ENCODE measurements around the gene TBC1D5. TPM values are rescaled to one million over a fixed set of nuclear protein-coding genes. Genes with fewer than 3 reads are reported as not detected.

Gene TBC1D5
- total RNA-seq, 2 donors from 2014 or later, result 54.8 to 55.9 TPM

GRCh38 chr3:17329927-17330326, 412.5 kb downstream of the TBC1D5 start:
- Mint-ChIP-seq H3K9me3 (no peaks in the 10 kb centered on the region), H3K36me3 (no peaks in the 10 kb centered on the region), H3K27ac (no peak overlapping the region)
- DNase-seq (ENCODE audit: low spot score in 2 of 2) (no peak), ATAC-seq (no peak)

- ATAC-seq, result peak in 1 of 2 donors; percentile 49
- no peaks in the 10 kb centered on the region for H3K36me3 Mint-ChIP-seq
- no peak for DNase-seq (ENCODE audit: low spot score in 2 of 2)
- no peaks in the 10 kb centered on the region for H3K9me3 Mint-ChIP-seq
- H3K27ac Mint-ChIP-seq, result no peak overlapping the region
These were observed 420.2 kb downstream of the TBC1D5 start for GRCh38 chr3:17322106-17322793.

GRCh38 chr3:17320266-17320665, 422.2 kb downstream of the TBC1D5 start:
- no peak overlapping the region for H3K27ac Mint-ChIP-seq
- H3K9me3 Mint-ChIP-seq, result no peaks in the 10 kb centered on the region
- ATAC-seq (no peak), DNase-seq (ENCODE audit: low spot score in 2 of 2) (no peak)
- H3K36me3 Mint-ChIP-seq, result no peaks in the 10 kb centered on the region

DNA sequence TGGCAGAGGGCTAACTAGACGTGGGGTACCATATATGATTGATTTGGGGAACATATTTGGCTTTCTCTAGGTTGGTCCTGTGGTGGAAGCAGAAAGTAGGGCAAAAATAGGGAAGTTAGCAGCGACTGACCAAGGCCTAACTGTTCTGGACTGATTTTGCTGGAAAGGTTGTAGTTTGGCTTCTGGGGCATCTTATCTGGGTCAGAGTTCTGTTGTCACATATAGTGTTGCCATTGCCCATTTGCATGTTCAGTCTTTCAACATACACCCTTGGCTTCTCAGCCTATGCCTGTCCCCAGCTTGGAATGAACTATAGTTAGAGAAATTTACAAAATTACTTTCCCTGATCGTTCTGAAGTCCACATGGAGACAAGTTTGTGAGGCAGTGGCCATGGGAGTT, 426.5 kb downstream of the TBC1D5 start:
- H3K27ac Mint-ChIP-seq, result no peak overlapping the region
- H3K36me3 Mint-ChIP-seq, result no peaks in the 10 kb centered on the region
- H3K9me3 Mint-ChIP-seq, result no peaks in the 10 kb centered on the region
- DNase-seq (ENCODE audit: low spot score in 2 of 2) (no peak), ATAC-seq (no peak)

- ATAC-seq (no peak), DNase-seq (ENCODE audit: low spot score in 2 of 2) (no peak)
- Mint-ChIP-seq H3K36me3 (no peaks in the 10 kb centered on the region), H3K9me3 (no peaks in the 10 kb centered on the region), H3K27ac (peak overlapping the region in 1 of 2 donors; percentile 37)
These were observed 428.3 kb downstream of the TBC1D5 start for GRCh38 chr3:17314171-17314570.

- H3K27ac Mint-ChIP-seq, result no peak overlapping the region
- DNase-seq (ENCODE audit: low spot score in 2 of 2), result no peak
These were observed 428.7 kb downstream of the TBC1D5 start for GRCh38 chr3:17313746-17314145.

DNA sequence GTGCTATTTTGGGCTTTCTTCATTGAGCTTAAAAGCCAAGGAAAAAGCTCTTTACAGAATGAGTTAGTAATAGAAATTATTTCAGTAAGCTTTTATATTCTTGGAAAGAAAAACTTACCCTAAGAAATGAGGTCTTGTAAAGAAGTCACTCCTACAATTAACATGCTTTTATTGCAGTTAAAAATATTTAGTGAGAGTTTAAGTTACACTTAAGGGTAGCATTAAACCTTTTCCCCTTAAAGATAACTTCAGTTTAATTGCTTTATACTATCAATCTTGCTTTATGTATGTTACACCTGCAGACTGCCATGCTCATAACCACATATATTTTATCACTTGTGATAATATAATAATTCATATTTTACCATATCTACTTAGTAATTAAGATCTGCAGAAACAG, 431.4 kb downstream of the TBC1D5 start:
- ATAC-seq, result no peak
- Mint-ChIP-seq H3K36me3 (no peaks in the 10 kb centered on the region), H3K9me3 (no peaks in the 10 kb centered on the region), H3K27ac (no peak overlapping the region)
- DNase-seq (ENCODE audit: low spot score in 2 of 2), result no peak

More at GRCh38 chr3:17313746-17314145, 428.7 kb downstream of the TBC1D5 start:
- ATAC-seq, result no peak
- Mint-ChIP-seq H3K9me3 (no peaks in the 10 kb centered on the region), H3K36me3 (no peaks in the 10 kb centered on the region)

DNA sequence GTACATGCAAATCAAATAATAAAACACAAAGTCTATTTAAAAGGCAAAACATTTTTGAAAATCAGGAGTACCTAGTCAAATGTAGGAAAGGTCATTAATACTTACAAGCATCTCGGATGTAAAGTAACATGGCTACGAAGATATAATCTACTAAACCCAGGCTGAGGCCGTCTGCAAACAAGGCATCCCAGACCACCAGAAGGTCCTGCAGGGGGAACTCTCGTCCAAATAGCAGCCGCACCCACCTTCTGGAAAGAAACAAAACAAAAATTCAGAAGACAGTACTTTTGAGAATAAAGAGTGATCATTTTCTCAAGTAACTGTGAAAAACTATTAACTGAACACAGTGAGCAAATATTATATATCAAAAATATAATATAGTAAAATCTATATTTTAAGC, 434.5 kb downstream of the TBC1D5 start:
- H3K9me3 Mint-ChIP-seq, result no peaks in the 10 kb centered on the region
- H3K36me3 Mint-ChIP-seq, result no peaks in the 10 kb centered on the region
- no peak for ATAC-seq
- no peak overlapping the region for H3K27ac Mint-ChIP-seq
- DNase-seq (ENCODE audit: low spot score in 2 of 2), result no peak

- Mint-ChIP-seq H3K9me3 (no peaks in the 10 kb centered on the region), H3K36me3 (no peaks in the 10 kb centered on the region), H3K27ac (no peak overlapping the region)
- ATAC-seq (no peak), DNase-seq (ENCODE audit: low spot score in 2 of 2) (no peak)
These were observed 434.9 kb downstream of the TBC1D5 start for GRCh38 chr3:17307482-17307881.

GRCh38 chr3:17304969-17305368, 437.5 kb downstream of the TBC1D5 start:
- H3K36me3 Mint-ChIP-seq, result no peaks in the 10 kb centered on the region
- DNase-seq (ENCODE audit: low spot score in 2 of 2) (no peak), ATAC-seq (no peak)
- H3K27ac Mint-ChIP-seq, result no peak overlapping the region
- no peaks in the 10 kb centered on the region for H3K9me3 Mint-ChIP-seq

- no peak for DNase-seq (ENCODE audit: low spot score in 2 of 2)
- no peak for ATAC-seq
- Mint-ChIP-seq H3K36me3 (no peaks in the 10 kb centered on the region), H3K27ac (no peak overlapping the region), H3K9me3 (no peaks in the 10 kb centered on the region)
These were observed 439.7 kb downstream of the TBC1D5 start for GRCh38 chr3:17302774-17303173.

- Mint-ChIP-seq H3K36me3 (no peaks in the 10 kb centered on the region), H3K9me3 (no peaks in the 10 kb centered on the region), H3K27ac (no peak overlapping the region)
- DNase-seq (ENCODE audit: low spot score in 2 of 2), result no peak
- no peak for ATAC-seq
These were observed 440.3 kb downstream of the TBC1D5 start for GRCh38 chr3:17302170-17302569.

DNA sequence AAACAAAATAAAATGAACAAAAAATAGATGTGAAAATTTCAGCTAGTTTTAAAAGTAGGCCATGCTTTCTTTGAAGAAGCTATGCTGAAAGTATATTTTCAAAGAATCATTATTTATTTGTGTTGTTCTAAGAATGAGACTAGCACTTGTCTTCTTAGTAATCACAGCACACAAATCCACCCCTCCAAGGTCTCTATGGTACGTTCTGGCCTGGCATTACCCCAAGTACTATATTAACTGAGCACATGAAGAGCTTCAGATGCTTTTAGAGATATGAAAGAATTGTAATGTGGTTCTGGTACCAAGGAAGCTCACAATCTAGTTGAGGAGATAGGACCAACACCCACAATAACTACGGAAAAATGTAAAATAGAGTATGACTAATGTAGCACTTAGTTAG, 441.2 kb downstream of the TBC1D5 start:
- peak in 1 of 2 donors; percentile 40 for ATAC-seq

GRCh38 chr3:17300441-17300840, 442.0 kb downstream of the TBC1D5 start:
- Mint-ChIP-seq H3K27ac (no peak overlapping the region), H3K36me3 (no peaks in the 10 kb centered on the region), H3K9me3 (no peaks in the 10 kb centered on the region)
- ATAC-seq (no peak), DNase-seq (ENCODE audit: low spot score in 2 of 2) (no peak)

More for the DNA sequence above, 441.2 kb downstream of the TBC1D5 start:
- H3K9me3 Mint-ChIP-seq, result no peaks in the 10 kb centered on the region
- no peak for DNase-seq (ENCODE audit: low spot score in 2 of 2)
- H3K27ac Mint-ChIP-seq, result no peak overlapping the region
- no peaks in the 10 kb centered on the region for H3K36me3 Mint-ChIP-seq

GRCh38 chr3:17298038-17298437, 444.4 kb downstream of the TBC1D5 start:
- DNase-seq (ENCODE audit: low spot score in 2 of 2) (no peak), ATAC-seq (no peak)
- Mint-ChIP-seq H3K36me3 (no peaks in the 10 kb centered on the region), H3K27ac (no peak overlapping the region), H3K9me3 (no peaks in the 10 kb centered on the region)

DNA sequence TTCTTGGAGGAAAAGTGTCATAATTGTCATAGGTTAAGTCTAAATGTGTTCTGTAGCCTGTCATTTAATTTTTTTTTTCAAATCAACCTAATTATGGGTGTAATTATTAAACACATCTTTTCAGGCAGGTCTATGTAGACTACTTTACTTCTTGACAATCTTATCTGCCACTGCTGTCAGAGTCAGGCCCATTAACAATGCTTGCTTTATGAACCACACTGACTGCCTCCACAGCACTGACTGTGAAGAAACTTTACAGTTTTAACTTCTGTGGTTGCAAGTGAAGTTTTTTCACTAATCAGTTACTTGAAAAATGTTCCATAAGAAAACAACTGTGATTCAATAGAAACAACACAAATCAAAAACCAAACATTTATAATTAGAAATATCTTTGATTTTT, 449.9 kb downstream of the TBC1D5 start:
- Mint-ChIP-seq H3K36me3 (peaks cover 0 to 10% of the 10 kb centered on the region in 2 donors), H3K27ac (no peak overlapping the region), H3K9me3 (no peaks in the 10 kb centered on the region)
- no peak for DNase-seq (ENCODE audit: low spot score in 2 of 2)
- ATAC-seq, result no peak

DNA sequence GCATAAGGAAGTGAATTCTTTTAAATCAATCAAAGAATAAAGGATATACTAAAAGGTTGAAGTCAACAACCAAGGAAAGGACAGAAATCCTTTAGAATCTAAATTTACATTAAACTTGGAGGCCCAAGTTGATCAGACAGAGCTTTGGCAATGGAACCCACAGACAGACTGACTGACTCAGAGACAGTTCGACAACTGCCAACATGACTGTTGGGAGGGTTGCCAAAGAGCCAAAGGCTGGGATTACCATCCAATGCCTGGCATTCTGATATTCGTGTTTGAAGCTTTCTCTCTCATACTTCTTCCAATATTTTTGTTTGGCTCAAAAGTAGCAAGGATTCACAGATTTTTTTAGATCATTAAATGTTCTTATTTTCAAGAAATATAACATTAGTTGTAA, 451.5 kb downstream of the TBC1D5 start:
- ATAC-seq, result no peak
- Mint-ChIP-seq H3K27ac (no peak overlapping the region), H3K36me3 (peaks cover 0 to 10% of the 10 kb centered on the region in 2 donors), H3K9me3 (no peaks in the 10 kb centered on the region)
- DNase-seq (ENCODE audit: low spot score in 2 of 2), result no peak

DNA sequence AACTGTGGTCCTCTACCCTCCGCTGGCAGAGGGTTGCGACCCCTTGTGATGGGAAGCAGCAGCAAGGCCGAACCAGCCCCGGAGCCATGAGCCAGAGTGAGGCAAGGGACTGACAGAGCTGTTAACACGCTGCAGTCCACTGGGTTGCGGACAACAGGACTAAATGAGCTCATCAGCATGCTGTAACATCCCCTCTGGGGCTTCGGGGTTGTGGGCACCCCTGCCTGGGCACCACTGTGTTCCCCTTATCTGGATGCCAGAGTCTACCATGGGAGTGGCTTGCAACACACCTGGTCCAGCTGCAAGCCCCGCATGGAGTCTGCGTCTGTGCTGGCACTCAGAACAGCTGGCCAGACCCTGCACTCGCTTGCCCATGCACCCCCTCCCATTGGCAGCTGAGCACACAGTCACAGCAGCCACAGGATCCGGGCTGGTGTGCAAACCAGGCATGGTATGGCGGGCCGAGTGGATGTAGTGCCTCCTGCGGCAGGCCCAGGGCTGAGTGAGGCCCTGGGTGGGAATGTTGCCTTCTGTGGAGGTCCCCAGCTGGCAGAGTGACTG, 453.5 kb downstream of the TBC1D5 start:
- no peak for ATAC-seq
- no peak overlapping the region for H3K27ac Mint-ChIP-seq
- no peak for DNase-seq (ENCODE audit: low spot score in 2 of 2)
- peaks cover 0 to 10% of the 10 kb centered on the region in 2 donors for H3K36me3 Mint-ChIP-seq
- H3K9me3 Mint-ChIP-seq, result no peaks in the 10 kb centered on the region
